Measurements from ENCODE around the gene NCKAP5.
"Not testable (repeated sequence)": the region's sequence is repeated elsewhere in the genome, so short reads cannot be mapped to it uniquely, and the experiment has no call there.

NCKAP5 gene

DNA sequence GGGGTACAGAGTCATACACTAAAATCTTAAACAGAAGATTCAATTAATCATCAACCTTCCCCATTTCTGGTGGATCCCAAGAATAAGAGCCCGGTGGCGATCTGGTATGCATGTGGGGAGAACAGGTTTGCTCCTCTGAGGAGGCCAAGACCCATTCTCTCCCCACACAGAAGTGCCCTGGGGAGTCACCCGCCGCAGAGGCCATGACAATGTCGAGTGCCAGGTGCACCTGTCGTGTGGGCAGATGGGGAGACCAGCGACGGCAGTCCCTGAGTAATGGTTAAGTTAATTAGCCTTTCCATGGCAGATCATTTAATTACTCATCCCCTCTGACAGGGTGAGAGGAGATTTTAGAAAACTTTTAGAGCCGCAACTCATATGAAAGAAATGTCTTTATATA is 345.0 kb downstream of the NCKAP5 start:
- no peak overlapping the region for H2AFZ ChIP-seq (ENCODE audit: low read length, unreplicated experiment)
- no peaks in the 10 kb centered on the region for H3K79me2 ChIP-seq (ENCODE audit: control insufficient read depth, insufficient read depth, low read length, unreplicated experiment)
- no peak overlapping the region for H3K4me3 ChIP-seq (ENCODE audit: low read depth, low read length)
- H3K36me3 ChIP-seq (ENCODE audit: insufficient read depth, low read length): no peaks in the 10 kb centered on the region
- H3K4me1 ChIP-seq (ENCODE audit: control insufficient read depth, insufficient read depth, low read length, unreplicated experiment): no peaks in the 10 kb centered on the region
- no peak overlapping the region for H3K27ac ChIP-seq (ENCODE audit: low read depth, low read length)
- H3K27me3 ChIP-seq (ENCODE audit: insufficient read depth, low read length): no peaks in the 10 kb centered on the region; the same call in 1 of the 2 replicates

DNA sequence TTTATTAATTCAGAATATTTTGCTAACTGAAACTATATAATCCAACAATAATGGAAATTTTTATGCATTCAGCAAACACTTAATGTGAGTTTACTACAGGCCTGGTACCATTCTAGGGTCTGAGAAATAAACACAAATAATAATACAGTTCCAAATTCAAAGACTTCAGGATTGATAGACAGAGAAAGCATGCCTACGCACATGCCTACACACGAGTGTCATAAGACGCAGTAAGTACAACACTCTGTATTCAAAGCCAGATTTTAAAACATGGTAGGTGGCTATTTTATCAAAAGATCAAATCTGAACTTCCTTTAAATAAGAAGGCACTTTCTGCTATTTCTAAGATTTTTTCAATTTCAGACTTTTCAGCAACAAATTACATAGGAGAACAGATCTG is 346.9 kb downstream of the NCKAP5 start:
- Histone ChIP-seq H3K27me3 (ENCODE audit: insufficient read depth, low read length) (no peaks in the 10 kb centered on the region; the same call in 1 of the 2 replicates), H2AFZ (ENCODE audit: low read length, unreplicated experiment) (no peak overlapping the region), H3K4me3 (ENCODE audit: low read depth, low read length) (no peak overlapping the region), H3K4me1 (ENCODE audit: control insufficient read depth, insufficient read depth, low read length, unreplicated experiment) (no peaks in the 10 kb centered on the region), H3K79me2 (ENCODE audit: control insufficient read depth, insufficient read depth, low read length, unreplicated experiment) (no peaks in the 10 kb centered on the region), H3K36me3 (ENCODE audit: insufficient read depth, low read length) (no peaks in the 10 kb centered on the region), H3K27ac (ENCODE audit: low read depth, low read length) (no peak overlapping the region)

GRCh38 chr2:133218204-133218603 is 350.1 kb downstream of the NCKAP5 start:
- H2AFZ ChIP-seq (ENCODE audit: low read length, unreplicated experiment): no peak overlapping the region
- no peaks in the 10 kb centered on the region for H3K79me2 ChIP-seq (ENCODE audit: control insufficient read depth, insufficient read depth, low read length, unreplicated experiment)
- no peaks in the 10 kb centered on the region for H3K4me1 ChIP-seq (ENCODE audit: control insufficient read depth, insufficient read depth, low read length, unreplicated experiment)
- no peaks in the 10 kb centered on the region for H3K36me3 ChIP-seq (ENCODE audit: insufficient read depth, low read length)
- no peak overlapping the region for H3K27ac ChIP-seq (ENCODE audit: low read depth, low read length)
- no peaks in the 10 kb centered on the region for H3K27me3 ChIP-seq (ENCODE audit: insufficient read depth, low read length)
- H3K4me3 ChIP-seq (ENCODE audit: low read depth, low read length): no peak overlapping the region

GRCh38 chr2:133215477-133215876 is 352.8 kb downstream of the NCKAP5 start:
- Histone ChIP-seq H2AFZ (ENCODE audit: low read length, unreplicated experiment) (no peak overlapping the region), H3K27ac (ENCODE audit: low read depth, low read length) (no peak overlapping the region), H3K36me3 (ENCODE audit: insufficient read depth, low read length) (no peaks in the 10 kb centered on the region), H3K79me2 (ENCODE audit: control insufficient read depth, insufficient read depth, low read length, unreplicated experiment) (no peaks in the 10 kb centered on the region), H3K4me3 (ENCODE audit: low read depth, low read length) (no peak overlapping the region), H3K4me1 (ENCODE audit: control insufficient read depth, insufficient read depth, low read length, unreplicated experiment) (no peaks in the 10 kb centered on the region), H3K27me3 (ENCODE audit: insufficient read depth, low read length) (no peaks in the 10 kb centered on the region)

- Histone ChIP-seq H3K79me2 (ENCODE audit: control insufficient read depth, insufficient read depth, low read length, unreplicated experiment) (no peaks in the 10 kb centered on the region), H3K4me3 (ENCODE audit: low read depth, low read length) (no peak overlapping the region), H2AFZ (ENCODE audit: low read length, unreplicated experiment) (no peak overlapping the region), H3K27me3 (ENCODE audit: insufficient read depth, low read length) (no peaks in the 10 kb centered on the region), H3K27ac (ENCODE audit: low read depth, low read length) (no peak overlapping the region), H3K36me3 (ENCODE audit: insufficient read depth, low read length) (no peaks in the 10 kb centered on the region), H3K4me1 (ENCODE audit: control insufficient read depth, insufficient read depth, low read length, unreplicated experiment) (no peaks in the 10 kb centered on the region)
These were observed 354.6 kb downstream of the NCKAP5 start for GRCh38 chr2:133213651-133214050.

DNA sequence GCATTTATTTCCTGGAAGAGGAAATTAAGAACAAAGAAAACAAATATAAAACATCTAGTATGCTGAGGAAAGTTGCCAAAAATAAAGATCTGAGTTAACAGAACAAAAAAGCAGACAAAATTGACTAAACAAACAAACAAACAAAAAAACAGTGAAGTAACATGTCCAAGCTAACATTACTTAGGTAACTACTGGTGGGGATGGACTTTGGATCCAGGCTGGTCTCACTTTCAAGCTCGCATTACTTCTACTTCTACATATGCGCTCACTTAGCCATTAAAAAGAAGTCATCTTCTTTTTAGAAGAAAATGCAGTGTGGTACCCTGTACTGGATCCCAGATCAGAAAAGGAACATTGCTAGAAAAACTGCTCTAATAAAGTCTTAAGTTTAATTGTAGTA is 358.9 kb downstream of the NCKAP5 start:
- Histone ChIP-seq H3K36me3 (ENCODE audit: insufficient read depth, low read length) (no peaks in the 10 kb centered on the region), H3K27me3 (ENCODE audit: insufficient read depth, low read length) (no peaks in the 10 kb centered on the region), H3K4me3 (ENCODE audit: low read depth, low read length) (no peak overlapping the region), H3K79me2 (ENCODE audit: control insufficient read depth, insufficient read depth, low read length, unreplicated experiment) (no peaks in the 10 kb centered on the region), H3K27ac (ENCODE audit: low read depth, low read length) (no peak overlapping the region), H3K4me1 (ENCODE audit: control insufficient read depth, insufficient read depth, low read length, unreplicated experiment) (no peaks in the 10 kb centered on the region), H2AFZ (ENCODE audit: low read length, unreplicated experiment) (no peak overlapping the region)

- not testable (repeated sequence) for H3K36me3 ChIP-seq (ENCODE audit: insufficient read depth, low read length); H3K4me3 ChIP-seq (ENCODE audit: low read depth, low read length); H2AFZ ChIP-seq (ENCODE audit: low read length, unreplicated experiment); H3K27ac ChIP-seq (ENCODE audit: low read depth, low read length); H3K27me3 ChIP-seq (ENCODE audit: insufficient read depth, low read length); H3K4me1 ChIP-seq (ENCODE audit: control insufficient read depth, insufficient read depth, low read length, unreplicated experiment); H3K79me2 ChIP-seq (ENCODE audit: control insufficient read depth, insufficient read depth, low read length, unreplicated experiment)
These were observed 361.6 kb downstream of the NCKAP5 start for GRCh38 chr2:133206666-133207065.

- Histone ChIP-seq H3K4me1 (ENCODE audit: control insufficient read depth, insufficient read depth, low read length, unreplicated experiment) (peaks cover 15% of the 10 kb centered on the region), H3K79me2 (ENCODE audit: control insufficient read depth, insufficient read depth, low read length, unreplicated experiment) (no peaks in the 10 kb centered on the region), H3K4me3 (ENCODE audit: low read depth, low read length) (no peak overlapping the region), H3K27ac (ENCODE audit: low read depth, low read length) (no peak overlapping the region), H3K27me3 (ENCODE audit: insufficient read depth, low read length) (no peaks in the 10 kb centered on the region), H2AFZ (ENCODE audit: low read length, unreplicated experiment) (no peak overlapping the region), H3K36me3 (ENCODE audit: insufficient read depth, low read length) (no peaks in the 10 kb centered on the region)
These were observed 363.8 kb downstream of the NCKAP5 start for GRCh38 chr2:133204421-133204820.

DNA sequence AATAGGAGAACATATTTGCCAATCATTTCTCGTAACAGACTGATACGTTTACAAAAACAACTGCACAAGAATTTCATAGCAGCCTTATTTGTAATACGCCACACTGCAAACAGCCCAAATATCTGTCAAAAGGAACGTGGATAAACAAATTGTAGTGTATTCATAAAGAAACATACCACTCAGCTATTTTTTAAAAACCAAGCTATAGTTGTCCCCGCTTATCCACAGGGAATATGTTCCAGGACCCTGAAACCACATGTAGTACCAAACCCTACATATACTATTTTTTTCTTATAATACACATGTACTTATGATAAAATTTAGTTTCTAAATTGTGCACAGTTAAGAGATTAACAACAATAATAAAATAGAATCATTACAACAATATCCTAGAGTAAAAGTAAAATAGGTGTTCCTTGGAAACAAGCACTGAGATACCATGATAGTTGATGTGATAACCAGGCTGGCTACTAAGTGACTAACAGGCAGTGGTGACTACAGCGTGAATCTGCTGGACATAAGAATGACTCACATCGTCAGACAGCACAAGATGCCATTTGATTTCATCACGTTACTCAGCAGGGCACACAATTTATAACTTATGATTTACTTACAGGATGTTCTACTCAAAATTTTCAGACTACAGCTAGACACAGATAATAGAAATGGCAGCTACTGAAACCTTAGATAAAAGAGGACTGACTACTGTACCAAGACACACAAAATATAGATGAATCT is 367.4 kb downstream of the NCKAP5 start:
- H3K27ac ChIP-seq (ENCODE audit: low read depth, low read length): peak overlapping the region; percentile 81
- peak overlapping the region; percentile 76 for H2AFZ ChIP-seq (ENCODE audit: low read length, unreplicated experiment)
- no peak overlapping the region for H3K4me3 ChIP-seq (ENCODE audit: low read depth, low read length)
- H3K27me3 ChIP-seq (ENCODE audit: insufficient read depth, low read length): no peaks in the 10 kb centered on the region
- no peaks in the 10 kb centered on the region for H3K79me2 ChIP-seq (ENCODE audit: control insufficient read depth, insufficient read depth, low read length, unreplicated experiment)
- H3K36me3 ChIP-seq (ENCODE audit: insufficient read depth, low read length): no peaks in the 10 kb centered on the region
- peaks cover 15% of the 10 kb centered on the region for H3K4me1 ChIP-seq (ENCODE audit: control insufficient read depth, insufficient read depth, low read length, unreplicated experiment)

DNA sequence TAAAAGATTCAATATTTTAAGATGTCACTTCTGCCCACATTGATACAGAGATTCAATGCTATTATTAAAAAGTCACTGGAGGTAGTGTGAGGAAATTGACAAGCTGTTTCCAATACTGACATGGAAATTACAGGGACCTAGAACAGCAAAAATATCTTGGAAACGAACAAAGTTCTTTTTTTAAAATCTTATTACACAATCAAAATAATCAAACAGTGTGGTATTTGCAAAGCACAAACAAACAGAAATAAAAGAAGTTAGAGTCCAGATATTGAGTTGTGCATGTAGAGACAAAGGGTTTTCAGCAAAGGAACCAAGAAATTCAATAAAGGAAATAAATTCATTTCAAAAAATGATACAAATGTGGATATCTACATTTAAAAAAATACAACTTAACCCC is 369.6 kb downstream of the NCKAP5 start:
- Histone ChIP-seq H3K36me3 (ENCODE audit: insufficient read depth, low read length) (no peaks in the 10 kb centered on the region), H2AFZ (ENCODE audit: low read length, unreplicated experiment) (no peak overlapping the region), H3K27ac (ENCODE audit: low read depth, low read length) (no peak overlapping the region), H3K4me3 (ENCODE audit: low read depth, low read length) (no peak overlapping the region), H3K27me3 (ENCODE audit: insufficient read depth, low read length) (no peaks in the 10 kb centered on the region), H3K79me2 (ENCODE audit: control insufficient read depth, insufficient read depth, low read length, unreplicated experiment) (no peaks in the 10 kb centered on the region), H3K4me1 (ENCODE audit: control insufficient read depth, insufficient read depth, low read length, unreplicated experiment) (peaks cover 15% of the 10 kb centered on the region)

DNA sequence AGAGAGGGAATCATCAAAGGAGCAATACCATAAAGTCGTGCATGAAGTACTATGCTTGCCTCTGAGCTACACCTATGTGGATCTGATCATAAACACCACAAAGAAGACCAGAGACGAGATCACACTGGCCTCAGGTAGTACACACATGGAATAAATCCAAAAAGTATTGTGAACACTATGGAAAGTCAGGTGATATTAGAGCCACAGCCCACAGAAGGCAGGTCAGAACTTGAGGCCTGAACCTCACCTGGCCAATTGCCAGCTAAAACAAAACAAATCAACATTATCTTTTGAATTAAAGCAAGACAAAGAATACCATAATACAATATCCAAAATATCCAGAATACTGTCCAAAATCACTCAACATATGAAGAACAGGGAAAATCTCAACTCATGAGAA is 371.1 kb downstream of the NCKAP5 start:
- Histone ChIP-seq H2AFZ (ENCODE audit: low read length, unreplicated experiment) (no peak overlapping the region), H3K27ac (ENCODE audit: low read depth, low read length) (no peak overlapping the region)

More for the DNA sequence above, 371.1 kb downstream of the NCKAP5 start:
- Histone ChIP-seq H3K36me3 (ENCODE audit: insufficient read depth, low read length) (no peaks in the 10 kb centered on the region), H3K4me1 (ENCODE audit: control insufficient read depth, insufficient read depth, low read length, unreplicated experiment) (peaks cover 15% of the 10 kb centered on the region), H3K4me3 (ENCODE audit: low read depth, low read length) (no peak overlapping the region), H3K79me2 (ENCODE audit: control insufficient read depth, insufficient read depth, low read length, unreplicated experiment) (no peaks in the 10 kb centered on the region), H3K27me3 (ENCODE audit: insufficient read depth, low read length) (no peaks in the 10 kb centered on the region)

Measured in ACC112 (cell line).